T-cell (primary cell): ENCODE measurements around the gene AAK1. TPM values are rescaled to one million over a fixed set of nuclear protein-coding genes. Genes with fewer than 3 reads are reported as not detected.

Experiments used
- ATAC-seq, 4 experiments: fragments of 200-7000 bp in 3 of 4; fragments of 150-1000 bp in 1 of 4; cut with Tn5 transposase; replicated peaks in 1 of 4; 1 replicate in 3 of 4; 2 replicates in 1 of 4; pipeline ENCODE4 v1.10.0; 2021; ENCODE audit warnings: moderate library complexity in 3 of 4, mild to moderate bottlenecking in 2 of 4, moderate number of reproducible peaks in 1 of 4
- CTCF ChIA-PET, 2 donors: fragments of 300-600 bp; sonication (Branson Sonifier 250); formaldehyde crosslinking; loops; one replicate each; lab custom pipeline; 2022; ENCODE audit warnings: antibody characterized with exemption in 2 of 2; lab: Charles Lee
- POLR2A ChIA-PET, 2 donors: fragments of 300-600 bp; sonication (Branson Sonifier 250); formaldehyde crosslinking; loops; one replicate each; lab custom pipeline; 2022; ENCODE audit warnings: antibody characterized with exemption in 2 of 2; lab: Charles Lee
- DNase-seq, 35 experiments: peaks; one replicate each; pipeline versions ENCODE4 v3.0.0 to v3.0.0-alpha.2; 2013 to 2023
- H3K27ac ChIP-seq: one replicate; pipeline ENCODE4 v1.5.1; 2013; ENCODE audit warnings: low read length
- H3K27me3 ChIP-seq, 2 experiments: replicated peaks in 1 of 2; 1 replicate in 1 of 2; 2 replicates in 1 of 2; pipeline versions ENCODE4 v1.6.1 to v1.7.0; 2013; ENCODE audit warnings: low read length in 1 of 2, mixed read lengths in 1 of 2; ENCODE audit not compliant: control insufficient read depth in 2 of 2, insufficient read depth in 2 of 2; ENCODE audit errors: extremely low read depth in 1 of 2
- H3K36me3 ChIP-seq, 2 donors: 1 replicate in 1 of 2; 2 replicates in 1 of 2; pipeline versions ENCODE4 v1.6.1 to v1.7.0; 2013; ENCODE audit warnings: low read length in 1 of 2; ENCODE audit not compliant: control insufficient read depth in 2 of 2, insufficient read depth in 1 of 2; ENCODE audit errors: extremely low read depth in 1 of 2
- H3K4me1 ChIP-seq, 2 experiments: 1 replicate in 1 of 2; 2 replicates in 1 of 2; pipeline versions ENCODE4 v1.6.1 to v1.7.0; 2013; ENCODE audit warnings: low read length in 2 of 2, mixed read lengths in 1 of 2; ENCODE audit not compliant: insufficient read depth in 2 of 2, control insufficient read depth in 1 of 2; ENCODE audit errors: extremely low read depth in 1 of 2
- H3K4me3 ChIP-seq, 2 donors: 1 replicate in 1 of 2; 2 replicates in 1 of 2; pipeline versions ENCODE4 v1.5.1 to v1.7.0; 2013; ENCODE audit warnings: mild to moderate bottlenecking in 2 of 2, low read length in 1 of 2, moderate library complexity in 1 of 2; ENCODE audit not compliant: control insufficient read depth in 1 of 2; ENCODE audit errors: extremely low read depth in 1 of 2
- H3K9me3 ChIP-seq: 2 replicates; pipeline ENCODE4 v1.7.0; 2013
- H3K27ac Mint-ChIP-seq, 2 donors: one replicate each; pipeline ENCODE4 v1.8.0; 2020 to 2021; ENCODE audit warnings: mild to moderate bottlenecking in 2 of 2, mixed read lengths in 2 of 2
- H3K27me3 Mint-ChIP-seq, 2 donors: one replicate each; pipeline ENCODE4 v1.8.0; 2021 to 2022; ENCODE audit warnings: mixed read lengths in 2 of 2
- H3K36me3 Mint-ChIP-seq: one replicate; pipeline ENCODE4 v1.8.0; 2021; ENCODE audit warnings: mixed read lengths
- H3K4me1 Mint-ChIP-seq, 3 donors: one replicate each; pipeline ENCODE4 v1.8.0; 2020 to 2022; ENCODE audit warnings: mixed read lengths in 3 of 3, mild to moderate bottlenecking in 1 of 3
- H3K4me3 Mint-ChIP-seq, 3 donors: one replicate each; pipeline ENCODE4 v1.8.0; 2020 to 2022; ENCODE audit warnings: mild to moderate bottlenecking in 3 of 3, mixed read lengths in 3 of 3, moderate library complexity in 3 of 3
- H3K9me3 Mint-ChIP-seq, 3 donors: one replicate each; pipeline ENCODE4 v1.8.0; 2020 to 2022; ENCODE audit warnings: mixed read lengths in 3 of 3
- WGBS: methylation state at CpG from one replicate; pipeline ENCODE4 v1.1.5; 2013; ENCODE audit warnings: missing lambda C conversion rate; ENCODE audit not compliant: insufficient coverage; 5-methylcytosine and 5-hydroxymethylcytosine counted together
- total RNA-seq, 35 experiments: library from RNA in 6 of 35; stranded (reverse) in 6 of 35; fragments of 120-200 nt in 1 of 35; gene quantifications; one replicate each; pipeline versions ENCODE4 v1.2.1 to v1.2.4 and lab custom pipeline; 2013 to 2026

The AAK1 gene
- total RNA-seq, 5 donors from 2014 or later (not counting 1 experiment from before 2014, with no cell fraction given), result 170 to 283 (median 177) TPM

DNA sequence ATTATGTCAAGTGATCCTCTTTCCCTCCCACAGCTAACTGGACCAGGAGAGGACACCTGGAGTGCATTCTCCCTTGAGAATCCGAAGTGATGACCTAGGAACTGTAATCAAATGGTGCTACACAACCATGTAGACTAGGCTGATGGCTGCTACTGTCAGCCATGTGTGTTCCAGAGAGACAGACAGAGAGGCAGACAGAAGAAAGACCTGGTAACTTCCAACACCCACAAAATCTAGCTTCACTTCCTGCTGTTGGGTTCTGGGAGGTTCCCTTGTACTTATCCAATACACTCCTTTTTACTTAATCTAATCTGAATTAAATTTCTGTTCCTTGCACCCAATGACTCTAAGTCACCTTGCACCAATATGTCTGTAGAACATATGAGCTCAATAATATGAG lies 72.3 kb downstream of the AAK1 start:
- Mint-ChIP-seq H3K4me1 (peaks cover 83 to 91% (median 85%) of the 10 kb centered on the region in 3 donors), H3K9me3 (no peaks in the 10 kb centered on the region), H3K27me3 (no peaks in the 10 kb centered on the region), H3K4me3 (peak overlapping the region in 1 of 3 donors; percentile 20), H3K27ac (peak overlapping the region; percentile 91 to 92), H3K36me3 (peaks cover 4% of the 10 kb centered on the region)
- Histone ChIP-seq H3K27me3 (no peaks in the 10 kb centered on the region), H3K36me3 (peaks cover 0 to 3% of the 10 kb centered on the region in 2 donors), H3K9me3 (no peaks in the 10 kb centered on the region), H3K4me1 (peaks cover 39 to 49% of the 10 kb centered on the region in 2 experiments), H3K27ac (no peak overlapping the region), H3K4me3 (no peak overlapping the region)
- ChIA-PET POLR2A (interaction anchor here (0.5 to 0.6 kb wide), 2 partner anchors 252 to 292 kb away, joined by 4 to 5 read pairs; no protein-coding TSS in a partner anchor), CTCF (interaction anchor here (1.0 to 2.3 kb wide), 4 partner anchors 11 to 32 kb away, joined by 3 to 9 read pairs (median 4); no protein-coding TSS in a partner anchor)
- DNase-seq (peak in 1 of 35 experiments; percentile 31), ATAC-seq (peak in 3 of 4 experiments; percentile 37 to 67 (median 48))
- no CpG with 5 or more reads among the region's 1 CpG for WGBS

- no CpG with 5 or more reads among the region's 2 CpGs for WGBS
- ChIA-PET POLR2A (interaction anchor here in 1 of 2 donors (0.6 to 0.8 kb wide), 2 partner anchors 10 to 141 kb away, joined by 3 read pairs; no protein-coding TSS in a partner anchor), CTCF (interaction anchor here (0.5 to 2.3 kb wide), 10 partner anchors 10 to 63 kb away, joined by 3 to 10 read pairs (median 4); no protein-coding TSS in a partner anchor)
- peaks cover 0 to 3% of the 10 kb centered on the region in 2 donors for H3K36me3 ChIP-seq
- peak overlapping the region; percentile 91 to 92 for H3K27ac Mint-ChIP-seq
- H3K9me3 Mint-ChIP-seq, result no peaks in the 10 kb centered on the region
- no peak overlapping the region for H3K27ac ChIP-seq
- H3K36me3 Mint-ChIP-seq, result peaks cover 4% of the 10 kb centered on the region
- peak overlapping the region in 1 of 3 donors; percentile 20 for H3K4me3 Mint-ChIP-seq
- DNase-seq, result no peak
- ATAC-seq, result no peak
- H3K4me1 Mint-ChIP-seq, result peaks cover 85 to 92% (median 86%) of the 10 kb centered on the region in 3 donors
- H3K27me3 ChIP-seq, result no peaks in the 10 kb centered on the region
- peaks cover 43 to 56% of the 10 kb centered on the region in 2 experiments for H3K4me1 ChIP-seq
- no peaks in the 10 kb centered on the region for H3K27me3 Mint-ChIP-seq
- no peaks in the 10 kb centered on the region for H3K9me3 ChIP-seq
- no peak overlapping the region for H3K4me3 ChIP-seq
Observed at GRCh38 chr2:69570474-69570873, 73.1 kb downstream of the AAK1 start.

GRCh38 chr2:69567909-69568300 lies 75.6 kb downstream of the AAK1 start:
- POLR2A ChIA-PET, result no interaction called here
- H3K9me3 ChIP-seq, result no peaks in the 10 kb centered on the region
- H3K36me3 ChIP-seq, result peaks cover 0 to 5% of the 10 kb centered on the region in 2 donors
- Mint-ChIP-seq H3K36me3 (peaks cover 4% of the 10 kb centered on the region), H3K4me1 (peaks cover 93 to 94% (median 94%) of the 10 kb centered on the region in 3 donors), H3K9me3 (no peaks in the 10 kb centered on the region), H3K4me3 (peak overlapping the region in 1 of 3 donors; percentile 1), H3K27me3 (no peaks in the 10 kb centered on the region), H3K27ac (peak overlapping the region; percentile 74 to 78)
- no peak for DNase-seq
- no peaks in the 10 kb centered on the region for H3K27me3 ChIP-seq
- WGBS, result 97% methylated on average over 4 of the region's 6 CpGs
- H3K4me3 ChIP-seq, result no peak overlapping the region
- CTCF ChIA-PET, result interaction anchor here (0.6 kb wide), 2 partner anchors 77 to 555 kb away, joined by 3 to 7 read pairs; partner anchors contain the start of gene ANTXR1 (in 1 of the 2)
- peaks cover 58 to 67% of the 10 kb centered on the region in 2 experiments for H3K4me1 ChIP-seq
- no peak overlapping the region for H3K27ac ChIP-seq
- no peak for ATAC-seq

- H3K4me3 ChIP-seq, result no peak overlapping the region
- Mint-ChIP-seq H3K4me1 (peaks cover 94 to 96% (median 94%) of the 10 kb centered on the region in 3 donors), H3K36me3 (peaks cover 4% of the 10 kb centered on the region), H3K4me3 (peak overlapping the region in 1 of 3 donors; percentile 65), H3K9me3 (no peaks in the 10 kb centered on the region), H3K27me3 (no peaks in the 10 kb centered on the region), H3K27ac (peak overlapping the region; percentile 74 to 78)
- H3K36me3 ChIP-seq, result peaks cover 0 to 5% of the 10 kb centered on the region in 2 donors
- H3K27me3 ChIP-seq, result no peaks in the 10 kb centered on the region
- WGBS, result no CpG with 5 or more reads among the region's 3 CpGs
- no peak overlapping the region for H3K27ac ChIP-seq
- ATAC-seq (no peak), DNase-seq (no peak)
- ChIA-PET CTCF (interaction anchor here (0.6 to 3.2 kb wide), 8 partner anchors 11 to 554 kb away, joined by 3 to 19 read pairs (median 6); partner anchors contain the start of genes AAK1 (in 1 of the 2), ANTXR1 (in 1 of the 2) and NFU1 (in 1 of the 2)), POLR2A (no interaction called here)
- H3K9me3 ChIP-seq, result no peaks in the 10 kb centered on the region
- H3K4me1 ChIP-seq, result peaks cover 58 to 64% of the 10 kb centered on the region in 2 experiments
Observed at GRCh38 chr2:69567157-69567908, 76.2 kb downstream of the AAK1 start.

- peak overlapping the region; percentile 34 for H3K27ac ChIP-seq
- H3K4me3 Mint-ChIP-seq, result peak overlapping the region in 1 of 3 donors; percentile 65
- peak in 8 of 35 experiments; percentile 4 to 37 (median 22) for DNase-seq
Observed at GRCh38 chr2:69566669-69567068, 76.9 kb downstream of the AAK1 start.

GRCh38 chr2:69565431-69565839 lies 78.1 kb downstream of the AAK1 start:
- no peak overlapping the region for H3K4me3 ChIP-seq
- H3K27me3 ChIP-seq, result no peaks in the 10 kb centered on the region
- Mint-ChIP-seq H3K9me3 (no peaks in the 10 kb centered on the region), H3K4me3 (peak overlapping the region in 2 of 3 donors; percentile 35 to 65), H3K27ac (peak overlapping the region; percentile 74 to 83), H3K27me3 (no peaks in the 10 kb centered on the region), H3K4me1 (peaks cover 96 to 98% (median 97%) of the 10 kb centered on the region in 3 donors), H3K36me3 (no peaks in the 10 kb centered on the region)
- H3K36me3 ChIP-seq, result peaks cover 0 to 2% of the 10 kb centered on the region in 2 donors
- CTCF ChIA-PET, result interaction anchor here (0.6 to 3.6 kb wide), 31 partner anchors 9 to 1766 kb away, joined by 3 to 19 read pairs (median 4); partner anchors contain the start of genes AAK1 (in 1 of the 2), NFU1 (in 1 of the 2) and ZNF638 (in 1 of the 2)
- WGBS, result 86% methylated on average over 1 of the region's 3 CpGs
- peaks cover 45 to 49% of the 10 kb centered on the region in 2 experiments for H3K4me1 ChIP-seq
- ATAC-seq, result peak; percentile 64 to 75 (median 69)
- H3K27ac ChIP-seq, result no peak overlapping the region
- no peaks in the 10 kb centered on the region for H3K9me3 ChIP-seq
- DNase-seq, result peak; percentile 32 to 81 (median 61)
- POLR2A ChIA-PET, result interaction anchor here (0.6 to 1.0 kb wide), 6 partner anchors 19 to 347 kb away, joined by 3 to 4 read pairs (median 3); no protein-coding TSS in a partner anchor

More at GRCh38 chr2:69566669-69567068, 76.9 kb downstream of the AAK1 start:
- WGBS, result 83% methylated on average over 3 of the region's 4 CpGs
- H3K9me3 ChIP-seq, result no peaks in the 10 kb centered on the region
- ChIA-PET POLR2A (no interaction called here), CTCF (interaction anchor here (0.6 to 3.6 kb wide), 14 partner anchors 10 to 147 kb away, joined by 3 to 19 read pairs (median 5); partner anchors contain the start of genes AAK1 (in 1 of the 2) and NFU1 (in 1 of the 2))
- peaks cover 55 to 58% of the 10 kb centered on the region in 2 experiments for H3K4me1 ChIP-seq
- H3K36me3 ChIP-seq, result peaks cover 0 to 2% of the 10 kb centered on the region in 2 donors
- Mint-ChIP-seq H3K9me3 (no peaks in the 10 kb centered on the region), H3K4me1 (peaks cover 97 to 98% (median 97%) of the 10 kb centered on the region in 3 donors), H3K27ac (peak overlapping the region; percentile 74 to 78), H3K36me3 (peaks cover 1% of the 10 kb centered on the region), H3K27me3 (no peaks in the 10 kb centered on the region)
- ATAC-seq, result peak in 1 of 4 experiments; percentile 38
- no peak overlapping the region for H3K4me3 ChIP-seq
- H3K27me3 ChIP-seq, result no peaks in the 10 kb centered on the region
